Fibroblast of lung (primary cell): ENCODE measurements around the gene IL22RA2.

ENCODE experiments used
- CTCF ChIP-seq, 2 donors: IDR thresholded peaks in 1 of 2; conservative IDR thresholded peaks in 1 of 2; 1 replicate in 1 of 2; 2 replicates in 1 of 2; pipeline ENCODE4 v1.5.1; 2011 to 2012; ENCODE audit warnings: low read length in 2 of 2, control low read depth in 1 of 2, inconsistent platforms in 1 of 2, low read depth in 1 of 2, mild to moderate bottlenecking in 1 of 2
- EZH2 ChIP-seq: IDR thresholded peaks from 2 replicates; pipeline ENCODE4 v1.5.1; 2012; ENCODE audit warnings: low read length, control low read depth, mild to moderate bottlenecking; ENCODE audit errors: missing control alignments

DNA sequence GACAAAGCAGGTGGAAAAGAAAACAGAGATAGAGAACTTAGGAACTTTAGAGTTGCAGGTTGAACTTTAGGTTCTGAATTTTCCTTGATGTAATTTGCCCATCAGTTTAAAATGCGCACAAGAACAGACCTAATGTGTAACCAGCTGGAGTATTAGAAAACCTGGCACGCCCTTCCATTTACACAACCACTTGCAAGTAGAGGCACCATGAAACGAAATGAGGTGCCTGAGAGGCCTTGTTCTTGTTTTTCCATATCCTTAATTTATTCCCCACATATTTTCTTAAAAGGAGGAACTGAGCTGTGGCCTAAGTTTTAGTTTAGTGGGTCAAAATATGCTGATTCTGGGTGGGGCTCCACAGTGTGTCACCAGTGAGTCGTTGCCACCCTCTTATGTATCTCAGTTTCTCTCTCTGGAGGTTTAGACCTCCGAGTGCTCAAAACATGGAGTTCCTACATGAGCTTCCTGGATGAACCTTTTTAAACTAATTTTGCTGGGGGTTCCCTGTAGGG, 17.2 kb upstream of the IL22RA2 start:
- TF ChIP-seq CTCF (conservative IDR thresholded peaks at IDR 0.05 in 1 of 2, IDR thresholded peaks at IDR 0.05 in 1 of 2; ENCODE audit: low read depth in 1 of 2, low read length in 2 of 2) (no peak), EZH2 (no peak)
